HG03066 (cell line): ENCODE results near the gene PTPRD.

Experiments used
- ATAC-seq: cut with Tn5 transposase; IDR thresholded peaks from one replicate; pipeline ENCODE4 v1.9.1; 2021; ENCODE audit warnings: low read depth; ENCODE audit not compliant: unreplicated experiment

The PTPRD gene

GRCh38 chr9:9917400-9917799, 695.4 kb downstream of the PTPRD start:
- no peak for ATAC-seq

GRCh38 chr9:9914174-9914573, 698.6 kb downstream of the PTPRD start:
- ATAC-seq: no peak

GRCh38 chr9:9913276-9913832, 699.4 kb downstream of the PTPRD start:
- ATAC-seq: no peak

GRCh38 chr9:9912459-9912858, 700.3 kb downstream of the PTPRD start:
- ATAC-seq: no peak

- no peak for ATAC-seq
Measured at GRCh38 chr9:9905736-9906135, 707.1 kb downstream of the PTPRD start.

- no peak for ATAC-seq
Measured at GRCh38 chr9:9904041-9904440, 708.8 kb downstream of the PTPRD start.

- no peak for ATAC-seq
Measured at GRCh38 chr9:9901624-9902023, 711.2 kb downstream of the PTPRD start.

- ATAC-seq: no peak
Measured at GRCh38 chr9:9893837-9894236, 719.0 kb downstream of the PTPRD start.

- ATAC-seq: no peak
Measured at GRCh38 chr9:9892217-9892616, 720.6 kb downstream of the PTPRD start.

GRCh38 chr9:9881692-9882091, 731.1 kb downstream of the PTPRD start:
- ATAC-seq: no peak

- no peak for ATAC-seq
Measured at GRCh38 chr9:9874270-9874669, 738.5 kb downstream of the PTPRD start.

- ATAC-seq: no peak
Measured at GRCh38 chr9:9862235-9862810, 750.5 kb downstream of the PTPRD start.

- ATAC-seq: no peak
Measured at GRCh38 chr9:9855177-9856078, 757.4 kb downstream of the PTPRD start.

GRCh38 chr9:9847750-9848149, 765.1 kb downstream of the PTPRD start:
- no peak for ATAC-seq

GRCh38 chr9:9846557-9846956, 766.2 kb downstream of the PTPRD start:
- peak; percentile 91 for ATAC-seq

GRCh38 chr9:9820436-9820835, 792.4 kb downstream of the PTPRD start:
- no peak for ATAC-seq

- no peak for ATAC-seq
Measured at GRCh38 chr9:9819886-9820285, 792.9 kb downstream of the PTPRD start.

- ATAC-seq: no peak
Measured at GRCh38 chr9:9817176-9817575, 795.6 kb downstream of the PTPRD start.

- no peak for ATAC-seq
Measured at GRCh38 chr9:9804109-9804508, 808.7 kb downstream of the PTPRD start.

- ATAC-seq: no peak
Measured at GRCh38 chr9:9799287-9799686, 813.5 kb downstream of the PTPRD start.

GRCh38 chr9:9792144-9792857, 820.5 kb downstream of the PTPRD start:
- peak; percentile 69 for ATAC-seq
